K562 (cell line): ENCODE results near the gene USPL1. TPM values are rescaled to one million over a fixed set of nuclear protein-coding genes. Genes with fewer than 3 reads are reported as not detected.

Source experiments
- ATF7 ChIP-seq: fragments of 450-650 bp; IDR thresholded peaks from 2 replicates; pipeline ENCODE4 v1.7.1; 2014; ENCODE audit warnings: mild to moderate bottlenecking, moderate library complexity
- BRD9 ChIP-seq: fragments of 450-650 bp; IDR thresholded peaks from 2 replicates; pipeline ENCODE4 v1.6.1; 2018; ENCODE audit warnings: low read depth; ENCODE audit not compliant: partially characterized antibody
- EHMT2 ChIP-seq: fragments of 450-650 bp; IDR thresholded peaks from 2 replicates; pipeline ENCODE4 v1.6.1; 2018; ENCODE audit warnings: antibody characterized with exemption
- HDAC3 ChIP-seq: fragments of 450-650 bp; IDR thresholded peaks from 2 replicates; pipeline ENCODE4 v1.6.1; 2018; ENCODE audit warnings: borderline replicate concordance, mild to moderate bottlenecking, moderate library complexity; ENCODE audit not compliant: partially characterized antibody
- MECOM ChIP-seq: fragments of 250-450 bp; sonication (Bioruptor Pico); IDR thresholded peaks from 2 replicates; pipeline ENCODE4 v1.8.0; 2022; ENCODE audit warnings: inconsistent platforms
- NCOA6 ChIP-seq: fragments of 450-650 bp; IDR thresholded peaks from 2 replicates; pipeline ENCODE4 v1.6.1; 2017; ENCODE audit warnings: mild to moderate bottlenecking
- POLR2AphosphoS2 ChIP-seq: IDR thresholded peaks from 2 replicates; pipeline ENCODE4 v1.6.1; 2012; ENCODE audit warnings: low read length, improper control_type of control experiment
- SRSF3 ChIP-seq: fragments of 200-400 bp; formaldehyde crosslinking; IDR thresholded peaks from 2 replicates; pipeline ENCODE4 v1.6.1; 2016; ENCODE audit warnings: mild to moderate bottlenecking, low read length, moderate library complexity; ENCODE audit not compliant: insufficient read depth
- XRCC3 ChIP-seq: fragments of 450-650 bp; IDR thresholded peaks from 2 replicates; pipeline ENCODE4 v1.6.1; 2017; ENCODE audit warnings: mild to moderate bottlenecking, moderate library complexity
- ZBTB33 ChIP-seq: sonication (generic); formaldehyde crosslinking; IDR thresholded peaks from 2 replicates; pipeline ENCODE4 v1.8.1; 2023; ENCODE audit warnings: mild to moderate bottlenecking, missing genetic modification reagents
- ZBTB7A ChIP-seq: IDR thresholded peaks from 2 replicates; pipeline ENCODE4 v1.6.1; 2011; ENCODE audit warnings: low read depth, mild to moderate bottlenecking, low read length, moderate library complexity, borderline replicate concordance; ENCODE audit not compliant: control insufficient read depth
- ZNF311 ChIP-seq: fragments of 250-450 bp; sonication (Bioruptor Pico); IDR thresholded peaks from 2 replicates; pipeline ENCODE4 v1.4.0; 2020; ENCODE audit warnings: mild to moderate bottlenecking, moderate library complexity
- ZNF511 ChIP-seq: sonication (generic); formaldehyde crosslinking; IDR thresholded peaks from 2 replicates; pipeline ENCODE4 v1.8.0; 2022; ENCODE audit warnings: mild to moderate bottlenecking, missing genetic modification reagents
- ZNF764 ChIP-seq: fragments of 250-450 bp; sonication (Bioruptor Pico); IDR thresholded peaks from 2 replicates; pipeline ENCODE4 v1.4.0; 2020; ENCODE audit warnings: low read depth, mild to moderate bottlenecking, moderate library complexity
- ZNF780A ChIP-seq: fragments of 250-450 bp; sonication (Bioruptor Pico); IDR thresholded peaks from 2 replicates; pipeline ENCODE4 v1.5.0; 2021; ENCODE audit warnings: mild to moderate bottlenecking
- polyA plus RNA-seq, 8 experiments: library from polyadenylated mRNA; depleted of rRNA in 4 of 8; stranded (reverse) in 5 of 8; unstranded in 3 of 8; fragments of >200 nt; fragmentation: Nextera tagmentation in 2 of 8; fragmentation: Illumina TruSeq in 1 of 8; extraction: Ambion mirVana in 2 of 8; extraction: Trizol in 1 of 8; gene quantifications; 2 replicates each; pipeline versions ENCODE4 v1.2.1 to v1.2.3, GENCODE V29; 2011 to 2014; ENCODE audit warnings: inconsistent platforms in 1 of 8, missing spikeins in 1 of 8
- total RNA-seq, 7 experiments: library from RNA; depleted of rRNA in 6 of 7; stranded (reverse); fragments of >200 nt in 6 of 7; fragmentation: Illumina TruSeq in 2 of 7; extraction: Trizol in 2 of 7; gene quantifications; 2 replicates each; pipeline versions ENCODE4 v1.2.1 to v1.2.3, GENCODE V29; 2011 to 2021; ENCODE audit warnings: low replicate concordance in 1 of 7

USPL1 gene
- total and polyA plus RNA-seq, 9 of the 15 experiments (the other 6 are each of a cell fraction or from before 2014, with no cell fraction given): 5.5 to 18.0 (median 12.0) TPM

- TF ChIP-seq ZBTB33 (CRISPR knock-in tag) (peak; percentile 66; the same call in 1 of the 2 replicates), NCOA6 (no peak), HDAC3 (no peak), ZNF764 (CRISPR knock-in tag) (peak; percentile 65; the same call in 1 of the 2 replicates), BRD9 (no peak), ZNF780A (CRISPR knock-in tag) (no peak), SRSF3 (no peak), ZBTB7A (peak; percentile 52; the same call in 1 of the 2 replicates), ZNF311 (CRISPR knock-in tag) (no peak), EHMT2 (no peak), POLR2AphosphoS2 (no peak), XRCC3 (no peak), ZNF511 (CRISPR knock-in tag) (peak; percentile 68), MECOM (CRISPR knock-in tag) (no peak), ATF7 (peak; percentile 74)
These were observed 56.2 kb downstream of the USPL1 start (continued) for GRCh38 chr13:30673669-30674521.
